Panc1 (cell line): Measurements from ENCODE around the gene LYRM4.

Experiments used
- POLR2AphosphoS5 ChIP-seq: IDR thresholded peaks from 2 replicates; pipeline ENCODE4 v1.6.1; 2012; ENCODE audit warnings: mild to moderate bottlenecking, low read depth, low read length, moderate library complexity
- SIN3A ChIP-seq: IDR thresholded peaks from 2 replicates; pipeline ENCODE4 v1.6.1; 2012; ENCODE audit warnings: low read depth, mild to moderate bottlenecking, low read length, moderate library complexity, borderline replicate concordance; ENCODE audit not compliant: insufficient read depth
- TCF7L2 ChIP-seq: IDR thresholded peaks from 2 replicates; pipeline ENCODE4 v1.6.1; 2011; ENCODE audit warnings: mild to moderate bottlenecking, low read depth, low read length, inconsistent platforms
- TF ChIP-seq, protein P1 (sequence below): fragments of 450-650 bp; IDR thresholded peaks from 2 replicates; pipeline ENCODE4 v1.5.1; 2017; ENCODE audit warnings: mild to moderate bottlenecking
- TF ChIP-seq, protein P2 (sequence below), 2 experiments: IDR thresholded peaks; 2 replicates each; pipeline ENCODE4 v1.6.1; 2011 to 2012; ENCODE audit warnings: low read depth in 2 of 2, control low read depth in 1 of 2, low read length in 1 of 2, mild to moderate bottlenecking in 1 of 2, moderate library complexity in 1 of 2; ENCODE audit not compliant: insufficient read depth in 1 of 2

DNA sequence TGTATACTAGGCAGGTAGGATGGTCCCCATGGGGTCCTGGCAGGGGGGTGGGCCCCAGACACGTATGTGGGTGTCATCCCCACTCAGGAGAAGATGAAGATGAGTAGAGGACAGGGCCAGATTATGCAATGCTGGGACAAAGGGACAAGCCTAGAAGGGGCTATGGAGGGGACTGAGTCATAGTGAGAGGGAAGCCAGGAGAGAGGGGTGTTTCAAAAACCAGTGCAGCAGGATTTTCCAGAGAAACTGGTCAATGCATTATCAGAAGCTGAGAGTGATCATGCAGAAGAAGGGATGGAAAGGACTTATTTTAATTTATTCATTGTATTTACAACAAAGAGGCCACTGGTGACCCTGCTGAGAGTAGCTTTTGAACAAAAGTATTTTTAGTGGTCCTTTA is 101.6 kb downstream of the LYRM4 start:
- TF ChIP-seq, protein P1, sequence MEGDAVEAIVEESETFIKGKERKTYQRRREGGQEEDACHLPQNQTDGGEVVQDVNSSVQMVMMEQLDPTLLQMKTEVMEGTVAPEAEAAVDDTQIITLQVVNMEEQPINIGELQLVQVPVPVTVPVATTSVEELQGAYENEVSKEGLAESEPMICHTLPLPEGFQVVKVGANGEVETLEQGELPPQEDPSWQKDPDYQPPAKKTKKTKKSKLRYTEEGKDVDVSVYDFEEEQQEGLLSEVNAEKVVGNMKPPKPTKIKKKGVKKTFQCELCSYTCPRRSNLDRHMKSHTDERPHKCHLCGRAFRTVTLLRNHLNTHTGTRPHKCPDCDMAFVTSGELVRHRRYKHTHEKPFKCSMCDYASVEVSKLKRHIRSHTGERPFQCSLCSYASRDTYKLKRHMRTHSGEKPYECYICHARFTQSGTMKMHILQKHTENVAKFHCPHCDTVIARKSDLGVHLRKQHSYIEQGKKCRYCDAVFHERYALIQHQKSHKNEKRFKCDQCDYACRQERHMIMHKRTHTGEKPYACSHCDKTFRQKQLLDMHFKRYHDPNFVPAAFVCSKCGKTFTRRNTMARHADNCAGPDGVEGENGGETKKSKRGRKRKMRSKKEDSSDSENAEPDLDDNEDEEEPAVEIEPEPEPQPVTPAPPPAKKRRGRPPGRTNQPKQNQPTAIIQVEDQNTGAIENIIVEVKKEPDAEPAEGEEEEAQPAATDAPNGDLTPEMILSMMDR, result no peak
- TF ChIP-seq POLR2AphosphoS5 (no peak), TCF7L2 (no peak), SIN3A (no peak)
- TF ChIP-seq, protein P2, sequence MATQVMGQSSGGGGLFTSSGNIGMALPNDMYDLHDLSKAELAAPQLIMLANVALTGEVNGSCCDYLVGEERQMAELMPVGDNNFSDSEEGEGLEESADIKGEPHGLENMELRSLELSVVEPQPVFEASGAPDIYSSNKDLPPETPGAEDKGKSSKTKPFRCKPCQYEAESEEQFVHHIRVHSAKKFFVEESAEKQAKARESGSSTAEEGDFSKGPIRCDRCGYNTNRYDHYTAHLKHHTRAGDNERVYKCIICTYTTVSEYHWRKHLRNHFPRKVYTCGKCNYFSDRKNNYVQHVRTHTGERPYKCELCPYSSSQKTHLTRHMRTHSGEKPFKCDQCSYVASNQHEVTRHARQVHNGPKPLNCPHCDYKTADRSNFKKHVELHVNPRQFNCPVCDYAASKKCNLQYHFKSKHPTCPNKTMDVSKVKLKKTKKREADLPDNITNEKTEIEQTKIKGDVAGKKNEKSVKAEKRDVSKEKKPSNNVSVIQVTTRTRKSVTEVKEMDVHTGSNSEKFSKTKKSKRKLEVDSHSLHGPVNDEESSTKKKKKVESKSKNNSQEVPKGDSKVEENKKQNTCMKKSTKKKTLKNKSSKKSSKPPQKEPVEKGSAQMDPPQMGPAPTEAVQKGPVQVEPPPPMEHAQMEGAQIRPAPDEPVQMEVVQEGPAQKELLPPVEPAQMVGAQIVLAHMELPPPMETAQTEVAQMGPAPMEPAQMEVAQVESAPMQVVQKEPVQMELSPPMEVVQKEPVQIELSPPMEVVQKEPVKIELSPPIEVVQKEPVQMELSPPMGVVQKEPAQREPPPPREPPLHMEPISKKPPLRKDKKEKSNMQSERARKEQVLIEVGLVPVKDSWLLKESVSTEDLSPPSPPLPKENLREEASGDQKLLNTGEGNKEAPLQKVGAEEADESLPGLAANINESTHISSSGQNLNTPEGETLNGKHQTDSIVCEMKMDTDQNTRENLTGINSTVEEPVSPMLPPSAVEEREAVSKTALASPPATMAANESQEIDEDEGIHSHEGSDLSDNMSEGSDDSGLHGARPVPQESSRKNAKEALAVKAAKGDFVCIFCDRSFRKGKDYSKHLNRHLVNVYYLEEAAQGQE (IDR thresholded peaks at IDR 0.05; ENCODE audit: insufficient read depth in 1 of 2, low read depth in 2 of 2, low read length in 1 of 2), result no peak
